ENCODE results near the gene PDE8B. TPM values are rescaled to one million over a fixed set of nuclear protein-coding genes. Genes with fewer than 3 reads are reported as not detected.

Gene PDE8B
- total RNA-seq, 3 donors from 2014 or later, result 4.9 to 57.1 (median 8.6) TPM

DNA sequence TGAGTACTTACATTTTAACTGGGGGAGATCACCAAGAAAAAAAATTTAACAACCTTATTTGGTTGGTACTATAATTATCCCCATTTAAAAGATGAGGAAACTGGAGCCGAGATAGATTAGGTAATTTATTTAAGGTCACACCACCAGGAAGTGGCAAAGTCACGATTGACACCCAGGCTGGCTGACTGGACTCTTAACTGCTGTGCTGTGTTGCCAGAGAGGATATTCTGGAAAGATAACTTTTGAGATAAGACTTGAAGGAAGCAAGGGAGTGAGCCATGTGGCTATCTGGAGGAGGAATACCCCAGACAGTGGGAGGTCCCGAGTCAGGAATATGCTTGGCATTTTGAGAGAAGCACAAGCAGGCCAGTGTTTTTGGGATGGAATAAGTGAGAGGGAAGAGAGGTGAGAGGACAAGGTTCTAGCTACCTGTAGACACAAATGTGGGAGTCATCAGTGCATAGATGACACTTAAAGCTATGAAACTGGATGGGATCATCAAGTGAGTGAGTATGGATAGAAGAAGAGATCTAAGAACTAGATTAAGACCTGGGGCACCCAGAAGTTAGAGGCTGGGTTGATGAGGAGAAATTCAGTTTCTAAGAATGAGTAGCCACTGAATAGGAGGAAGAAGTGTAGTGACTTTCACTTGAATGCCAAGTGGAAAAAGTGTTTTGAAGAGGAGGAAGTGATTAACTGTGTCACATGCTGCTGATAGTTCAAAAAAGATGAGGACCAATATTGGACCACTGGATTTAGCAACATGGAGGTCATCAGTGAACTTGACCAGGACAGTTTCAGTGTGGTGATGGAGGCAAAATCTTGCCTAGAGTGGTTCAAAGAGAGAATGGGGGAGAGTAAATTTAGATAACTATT is 25.6 kb downstream of the PDE8B start:
- no peaks in the 10 kb centered on the region for H3K9me3 ChIP-seq
- no peaks in the 10 kb centered on the region for H3K4me1 ChIP-seq
- no peaks in the 10 kb centered on the region for H3K36me3 ChIP-seq
- intact Hi-C loops (cut with DNase I; ENCODE audit: low total_unique reads), result no loop called here
- H3K27me3 ChIP-seq, result no peaks in the 10 kb centered on the region
- TF ChIP-seq, protein P1, sequence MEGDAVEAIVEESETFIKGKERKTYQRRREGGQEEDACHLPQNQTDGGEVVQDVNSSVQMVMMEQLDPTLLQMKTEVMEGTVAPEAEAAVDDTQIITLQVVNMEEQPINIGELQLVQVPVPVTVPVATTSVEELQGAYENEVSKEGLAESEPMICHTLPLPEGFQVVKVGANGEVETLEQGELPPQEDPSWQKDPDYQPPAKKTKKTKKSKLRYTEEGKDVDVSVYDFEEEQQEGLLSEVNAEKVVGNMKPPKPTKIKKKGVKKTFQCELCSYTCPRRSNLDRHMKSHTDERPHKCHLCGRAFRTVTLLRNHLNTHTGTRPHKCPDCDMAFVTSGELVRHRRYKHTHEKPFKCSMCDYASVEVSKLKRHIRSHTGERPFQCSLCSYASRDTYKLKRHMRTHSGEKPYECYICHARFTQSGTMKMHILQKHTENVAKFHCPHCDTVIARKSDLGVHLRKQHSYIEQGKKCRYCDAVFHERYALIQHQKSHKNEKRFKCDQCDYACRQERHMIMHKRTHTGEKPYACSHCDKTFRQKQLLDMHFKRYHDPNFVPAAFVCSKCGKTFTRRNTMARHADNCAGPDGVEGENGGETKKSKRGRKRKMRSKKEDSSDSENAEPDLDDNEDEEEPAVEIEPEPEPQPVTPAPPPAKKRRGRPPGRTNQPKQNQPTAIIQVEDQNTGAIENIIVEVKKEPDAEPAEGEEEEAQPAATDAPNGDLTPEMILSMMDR (IDR thresholded peaks at IDR 0.05), result no peak
- TF ChIP-seq POLR2AphosphoS5 (IDR thresholded peaks at IDR 0.05) (no peak), POLR2A (IDR thresholded peaks at IDR 0.05) (no peak)
- H3K27ac ChIP-seq, result no peak overlapping the region
- no peak for DNase-seq (ENCODE audit: low spot score in 2 of 2)
- no peak overlapping the region for H3K4me3 ChIP-seq

DNA sequence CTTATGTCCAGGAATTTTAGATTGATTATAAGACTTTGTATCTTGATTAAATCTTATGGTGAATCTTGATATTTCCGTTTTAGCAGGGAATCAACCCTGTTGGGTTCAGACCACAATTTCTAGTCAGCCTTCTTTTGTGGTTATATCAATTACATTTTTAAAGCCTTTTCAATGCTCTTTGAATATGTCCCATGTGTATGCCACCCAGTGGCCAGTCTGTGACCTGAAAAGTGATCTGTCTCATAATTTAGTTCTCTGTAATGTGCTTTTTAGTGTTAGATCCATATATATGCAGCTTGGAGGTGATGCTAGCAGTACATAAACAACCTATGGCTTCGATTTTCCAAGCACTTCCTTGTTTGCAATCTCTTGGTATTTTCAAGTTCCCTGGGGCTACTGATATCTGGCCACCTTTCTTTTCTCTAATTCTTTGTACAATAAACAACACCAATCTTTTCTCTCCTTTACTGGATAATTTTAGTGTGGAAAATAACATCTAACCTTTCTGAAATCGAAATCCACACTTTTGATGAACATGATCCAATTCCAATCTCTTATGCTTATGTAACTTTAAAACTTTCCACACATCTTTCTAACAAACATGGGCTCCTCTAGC is 28.8 kb downstream of the PDE8B start:
- DNase-seq (ENCODE audit: low spot score in 2 of 2), result no peak
- Histone ChIP-seq H3K4me3 (no peak overlapping the region), H3K36me3 (no peaks in the 10 kb centered on the region), H3K27ac (no peak overlapping the region), H3K4me1 (no peaks in the 10 kb centered on the region), H3K27me3 (no peaks in the 10 kb centered on the region), H3K9me3 (no peaks in the 10 kb centered on the region)
- TF ChIP-seq POLR2A (IDR thresholded peaks at IDR 0.05) (no peak), POLR2AphosphoS5 (IDR thresholded peaks at IDR 0.05) (no peak)
- TF ChIP-seq, protein P1 (IDR thresholded peaks at IDR 0.05), result no peak
- intact Hi-C loops (cut with DNase I; ENCODE audit: low total_unique reads), result no loop called here

DNA sequence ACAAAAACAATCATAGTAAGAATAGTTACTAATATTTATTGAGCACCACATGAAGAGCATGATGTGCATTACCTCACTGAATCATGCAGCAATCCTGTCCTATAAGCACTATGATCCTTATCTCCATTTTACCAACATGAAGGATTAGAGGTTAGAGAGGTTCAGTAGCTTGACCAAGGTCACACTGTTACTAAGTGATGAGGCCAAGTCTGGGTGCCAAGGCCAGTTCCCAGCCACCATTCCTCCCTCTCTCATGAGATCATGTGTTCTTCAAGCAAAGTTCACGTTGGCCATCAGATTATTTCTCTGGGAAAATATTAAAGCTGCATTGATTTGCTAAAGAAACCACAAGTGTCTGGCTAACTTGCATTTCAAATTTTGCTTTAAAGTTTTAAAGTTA is 31.0 kb downstream of the PDE8B start:
- TF ChIP-seq POLR2A (IDR thresholded peaks at IDR 0.05) (no peak), POLR2AphosphoS5 (IDR thresholded peaks at IDR 0.05) (no peak)
- TF ChIP-seq, protein P1 (IDR thresholded peaks at IDR 0.05), result no peak
- H3K9me3 ChIP-seq, result no peaks in the 10 kb centered on the region
- no peak overlapping the region for H3K27ac ChIP-seq
- no peak overlapping the region for H3K4me3 ChIP-seq
- DNase-seq (ENCODE audit: low spot score in 2 of 2), result no peak
- no peaks in the 10 kb centered on the region for H3K36me3 ChIP-seq
- H3K4me1 ChIP-seq, result no peaks in the 10 kb centered on the region
- H3K27me3 ChIP-seq, result no peaks in the 10 kb centered on the region
- intact Hi-C loops (cut with DNase I; ENCODE audit: low total_unique reads), result no loop called here

DNA sequence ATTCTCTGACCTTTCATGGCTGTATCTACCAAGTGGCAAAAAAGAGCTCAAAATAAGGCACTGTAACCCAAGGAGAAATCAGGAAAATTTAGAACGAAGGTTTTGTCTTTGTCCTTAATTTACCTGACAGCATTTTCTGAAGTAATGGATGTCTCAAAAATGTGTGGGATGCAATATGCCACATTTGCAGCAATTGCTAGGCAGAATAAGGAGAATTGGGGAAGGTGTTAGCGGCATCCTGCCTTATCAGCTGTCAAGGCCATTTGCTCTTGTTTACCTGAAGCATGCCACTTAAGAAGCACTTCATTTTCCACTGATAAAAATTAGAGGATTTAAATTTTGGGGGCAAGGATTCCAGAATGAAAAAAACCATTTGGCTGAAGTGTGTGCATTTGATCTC is 39.0 kb downstream of the PDE8B start:
- intact Hi-C loops (cut with DNase I; ENCODE audit: low total_unique reads), result no loop called here
- Histone ChIP-seq H3K36me3 (no peaks in the 10 kb centered on the region), H3K4me3 (no peak overlapping the region), H3K27ac (no peak overlapping the region), H3K4me1 (no peaks in the 10 kb centered on the region), H3K27me3 (no peaks in the 10 kb centered on the region), H3K9me3 (no peaks in the 10 kb centered on the region)
- no peak for DNase-seq (ENCODE audit: low spot score in 2 of 2)
- TF ChIP-seq, protein P1 (IDR thresholded peaks at IDR 0.05), result no peak
- no peak for TF ChIP-seq POLR2A (IDR thresholded peaks at IDR 0.05)
- no peak for TF ChIP-seq POLR2AphosphoS5 (IDR thresholded peaks at IDR 0.05)

DNA sequence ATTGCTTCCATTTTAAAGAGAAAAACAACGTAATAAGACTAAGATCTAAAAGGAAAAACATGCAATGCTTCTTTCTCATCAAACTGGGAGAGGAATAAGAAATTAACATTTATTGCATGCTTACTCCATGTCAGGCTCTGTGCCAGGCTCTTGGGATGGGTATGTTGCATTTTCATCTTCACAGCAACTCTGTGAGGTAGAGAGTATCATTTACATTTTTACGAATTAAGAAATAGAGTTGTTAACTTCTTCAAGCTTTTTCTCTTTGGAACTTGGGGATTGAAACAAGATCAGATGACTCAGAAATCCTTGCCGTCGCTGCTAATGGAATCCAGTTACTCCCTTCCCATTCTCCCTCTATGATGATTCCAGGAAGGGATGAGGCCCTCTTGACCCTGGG is 39.5 kb downstream of the PDE8B start:
- H3K27ac ChIP-seq, result no peak overlapping the region
- H3K36me3 ChIP-seq, result no peaks in the 10 kb centered on the region
- H3K4me3 ChIP-seq, result no peak overlapping the region
- intact Hi-C loops (cut with DNase I; ENCODE audit: low total_unique reads), result no loop called here
- TF ChIP-seq, protein P1 (IDR thresholded peaks at IDR 0.05), result no peak
- TF ChIP-seq POLR2AphosphoS5 (IDR thresholded peaks at IDR 0.05) (no peak), POLR2A (IDR thresholded peaks at IDR 0.05) (no peak)
- no peaks in the 10 kb centered on the region for H3K4me1 ChIP-seq
- no peaks in the 10 kb centered on the region for H3K27me3 ChIP-seq
- H3K9me3 ChIP-seq, result no peaks in the 10 kb centered on the region
- DNase-seq (ENCODE audit: low spot score in 2 of 2), result no peak
